Neural cell (in vitro differentiated cells): Measurements from ENCODE around the gene CBLB.

Experiments
- CTCF ChIP-seq: fragments of 450-650 bp; IDR thresholded peaks from 2 replicates; pipeline ENCODE4 v1.5.1; 2014; ENCODE audit warnings: antibody characterized with exemption, mild to moderate bottlenecking, moderate library complexity; ENCODE audit not compliant: poor library complexity, severe bottlenecking
- EZH2 ChIP-seq: fragments of 200-600, 300-800 bp; shearing (Covaris generic), sonication (generic); IDR thresholded peaks from 2 replicates; pipeline ENCODE4 v1.6.1; 2014; ENCODE audit warnings: antibody characterized with exemption, low read length, borderline replicate concordance, mild to moderate bottlenecking; ENCODE audit not compliant: insufficient read depth, poor library complexity, severe bottlenecking
- POLR2AphosphoS5 ChIP-seq: IDR thresholded peaks from 2 replicates; pipeline ENCODE4 v1.6.1; 2012
- RAD21 ChIP-seq: fragments of 450-650 bp; conservative IDR thresholded peaks from 2 replicates; pipeline ENCODE4 v1.6.1; 2014; ENCODE audit warnings: antibody characterized with exemption, mild to moderate bottlenecking, moderate library complexity
- REST ChIP-seq: IDR thresholded peaks from 2 replicates; pipeline ENCODE4 v1.6.1; 2012; ENCODE audit warnings: borderline replicate concordance
- SMC3 ChIP-seq: fragments of 450-650 bp; conservative IDR thresholded peaks from 2 replicates; pipeline ENCODE4 v1.6.1; 2014; ENCODE audit warnings: antibody characterized with exemption, mild to moderate bottlenecking, moderate library complexity; ENCODE audit not compliant: poor library complexity
- TAF1 ChIP-seq: IDR thresholded peaks from 2 replicates; pipeline ENCODE4 v1.6.1; 2012; ENCODE audit warnings: low read depth

GRCh38 chr3:105916767-105917166 lies 48.0 kb upstream of the CBLB start:
- no peak for TF ChIP-seq EZH2
- TF ChIP-seq CTCF, result no peak
- no peak for TF ChIP-seq POLR2AphosphoS5
- TF ChIP-seq REST, result no peak
- no peak for TF ChIP-seq RAD21
- no peak for TF ChIP-seq SMC3
- no peak for TF ChIP-seq TAF1
